Activated CD8-positive, alpha-beta memory T cell treated with anti-CD3 and anti-CD28 coated beads, Interleukin-2, amount 10 ng/mL, durations not matched to agents 7 days and 5 days (primary cell): Measurements from ENCODE around the gene MRPS31. TPM values are rescaled to one million over a fixed set of nuclear protein-coding genes. Genes with fewer than 3 reads are reported as not detected.
A peak's percentile ranks its signal among the peaks of the same experiment; 100 is the strongest.
"Not testable (repeated sequence)": the region's sequence is repeated elsewhere in the genome, so short reads cannot be mapped to it uniquely, and the experiment has no call there.

Experiments
- ATAC-seq: fragments of 150-1000 bp; cut with Tn5 transposase; one replicate; pipeline ENCODE4 v1.10.0; 2021; ENCODE audit warnings: moderate library complexity
- CTCF ChIA-PET: fragments of 350-600 bp; sonication (Branson Sonifier 250); formaldehyde crosslinking; loops from one replicate; lab custom pipeline; 2021; ENCODE audit warnings: antibody characterized with exemption; lab: Charles Lee
- DNase-seq: peaks from one replicate; pipeline ENCODE4 v3.0.0-alpha.2; 2020
- H3K27ac Mint-ChIP-seq: one replicate; pipeline ENCODE4 v1.8.0; 2021; ENCODE audit warnings: mild to moderate bottlenecking, mixed read lengths
- H3K27me3 Mint-ChIP-seq: one replicate; pipeline ENCODE4 v1.8.0; 2021; ENCODE audit warnings: mixed read lengths
- H3K36me3 Mint-ChIP-seq: one replicate; pipeline ENCODE4 v1.8.0; 2021; ENCODE audit warnings: mild to moderate bottlenecking, mixed read lengths
- H3K4me1 Mint-ChIP-seq: one replicate; pipeline ENCODE4 v1.8.0; 2021; ENCODE audit warnings: mixed read lengths
- H3K4me3 Mint-ChIP-seq: one replicate; pipeline ENCODE4 v1.8.0; 2021; ENCODE audit warnings: mild to moderate bottlenecking, moderate library complexity, mixed read lengths
- H3K9me3 Mint-ChIP-seq: one replicate; pipeline ENCODE4 v1.8.0; 2022; ENCODE audit warnings: low read depth, mixed read lengths
- total RNA-seq, 2 experiments: library from RNA; stranded (reverse); gene quantifications; one replicate each; pipeline ENCODE4 v1.2.3, GENCODE V29; 2021

MRPS31 gene
- total RNA-seq, 2 experiments from 2014 or later = 35.0 to 37.1 TPM

- ATAC-seq = no peak
- CTCF ChIA-PET = no interaction called here
- DNase-seq = no peak
- Mint-ChIP-seq H3K27me3 (no peaks in the 10 kb centered on the region), H3K27ac (no peak overlapping the region), H3K9me3 (no peaks in the 10 kb centered on the region), H3K36me3 (no peaks in the 10 kb centered on the region), H3K4me3 (no peak overlapping the region), H3K4me1 (peaks cover 25% of the 10 kb centered on the region)
Observed at GRCh38 chr13:40784540-40784939, 13.6 kb upstream of the MRPS31 start.

DNA sequence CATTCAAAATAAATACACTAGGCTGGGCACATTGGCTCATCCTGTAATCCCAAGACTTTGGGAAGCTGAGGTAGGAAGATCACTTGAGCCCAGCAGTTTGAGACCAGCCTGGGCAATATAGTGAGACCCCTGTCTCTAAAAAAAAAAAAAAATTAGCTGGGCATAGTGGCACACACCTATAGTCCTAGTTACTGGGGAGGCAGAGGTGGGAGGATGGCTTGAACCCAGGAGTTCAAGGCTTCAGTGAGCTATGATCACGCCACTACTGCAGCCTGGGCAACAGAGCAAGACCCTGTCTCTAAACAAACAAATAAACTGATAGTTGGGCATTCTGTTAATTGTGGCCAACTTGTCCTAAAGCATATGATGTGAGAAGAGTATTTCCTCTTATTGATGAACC, 12.0 kb upstream of the MRPS31 start:
- not testable (repeated sequence) for H3K27ac Mint-ChIP-seq, H3K36me3 Mint-ChIP-seq, DNase-seq, H3K27me3 Mint-ChIP-seq, H3K4me3 Mint-ChIP-seq, H3K9me3 Mint-ChIP-seq, ATAC-seq
- CTCF ChIA-PET = interaction anchor here (0.9 to 1.3 kb wide), 3 partner anchors 10 to 32 kb away, joined by 3 read pairs; no protein-coding TSS in a partner anchor
- peaks cover 24% of the 10 kb centered on the region for H3K4me1 Mint-ChIP-seq

GRCh38 chr13:40781717-40782116, 10.7 kb upstream of the MRPS31 start:
- Mint-ChIP-seq H3K27ac (no peak overlapping the region), H3K36me3 (no peaks in the 10 kb centered on the region), H3K27me3 (no peaks in the 10 kb centered on the region), H3K4me1 (peaks cover 23% of the 10 kb centered on the region), H3K9me3 (no peaks in the 10 kb centered on the region), H3K4me3 (no peak overlapping the region)
- DNase-seq = no peak
- no peak for ATAC-seq
- CTCF ChIA-PET = no interaction called here

DNA sequence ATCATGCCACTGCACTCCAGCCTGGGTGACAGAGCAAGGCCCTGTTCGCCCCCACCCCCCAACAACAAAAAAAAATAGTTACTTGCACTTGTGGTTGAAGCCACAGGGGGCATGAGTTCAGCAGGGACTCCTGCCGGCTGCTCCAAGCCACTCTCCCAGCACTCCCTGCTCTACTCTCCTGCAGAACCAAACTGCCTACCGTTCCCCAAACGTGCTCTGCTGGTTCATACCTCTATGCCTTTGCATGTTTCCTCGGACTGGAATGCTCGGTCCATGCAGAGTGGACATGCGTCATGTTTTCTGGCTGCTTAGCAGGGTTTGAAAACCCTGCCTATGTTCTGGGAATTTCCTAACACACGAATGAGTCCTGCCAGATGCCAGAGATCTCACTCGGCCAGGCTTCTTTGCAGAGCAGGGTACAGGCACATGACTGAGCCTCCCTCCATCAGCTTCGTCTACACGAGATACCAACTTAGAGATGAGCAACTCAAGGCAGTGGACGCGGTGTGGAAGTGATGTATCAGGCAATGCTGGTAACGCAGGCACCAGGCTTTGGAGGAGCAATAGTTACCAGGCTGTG, 9.9 kb upstream of the MRPS31 start:
- Mint-ChIP-seq H3K27me3 (no peaks in the 10 kb centered on the region), H3K4me1 (peaks cover 24% of the 10 kb centered on the region), H3K27ac (no peak overlapping the region), H3K36me3 (no peaks in the 10 kb centered on the region), H3K4me3 (no peak overlapping the region), H3K9me3 (no peaks in the 10 kb centered on the region)
- DNase-seq (no peak), ATAC-seq (no peak)
- CTCF ChIA-PET = interaction anchor here (5.2 kb wide), 1 partner anchor 8 kb away, joined by 44 read pairs; the partner anchor contains the start of gene SLC25A15

DNA sequence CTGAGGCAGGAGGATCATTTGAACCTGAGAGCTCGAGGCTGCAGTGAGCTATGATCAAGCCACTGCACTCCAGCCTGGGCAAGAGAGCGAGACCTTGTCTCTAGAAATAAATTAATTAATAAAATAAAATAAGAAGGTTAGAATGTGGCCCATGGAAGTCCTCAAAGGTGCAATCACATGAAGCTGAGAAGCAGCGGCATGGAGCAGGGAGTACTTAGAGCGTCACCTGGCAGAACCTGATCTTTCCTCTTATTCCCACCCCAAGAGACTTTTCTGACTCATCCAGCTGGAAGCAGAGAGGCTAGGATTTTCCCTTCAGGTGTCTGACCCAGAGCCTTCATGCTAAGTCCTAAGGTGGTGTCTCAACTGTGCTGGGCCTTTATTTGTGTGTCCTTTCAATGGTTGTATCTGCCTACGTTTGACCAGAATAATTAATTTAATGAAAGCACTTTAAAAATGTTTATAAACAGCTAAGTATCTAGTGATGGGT, 8.9 kb upstream of the MRPS31 start:
- no peak for DNase-seq
- Mint-ChIP-seq H3K27ac (no peak overlapping the region), H3K4me3 (no peak overlapping the region), H3K4me1 (peaks cover 29% of the 10 kb centered on the region), H3K27me3 (no peaks in the 10 kb centered on the region), H3K36me3 (no peaks in the 10 kb centered on the region), H3K9me3 (no peaks in the 10 kb centered on the region)
- CTCF ChIA-PET = interaction anchor here (0.6 to 5.2 kb wide), 3 partner anchors 9 to 96 kb away, joined by 3 to 44 read pairs (median 5); partner anchors contain the start of gene SLC25A15
- ATAC-seq = no peak

DNA sequence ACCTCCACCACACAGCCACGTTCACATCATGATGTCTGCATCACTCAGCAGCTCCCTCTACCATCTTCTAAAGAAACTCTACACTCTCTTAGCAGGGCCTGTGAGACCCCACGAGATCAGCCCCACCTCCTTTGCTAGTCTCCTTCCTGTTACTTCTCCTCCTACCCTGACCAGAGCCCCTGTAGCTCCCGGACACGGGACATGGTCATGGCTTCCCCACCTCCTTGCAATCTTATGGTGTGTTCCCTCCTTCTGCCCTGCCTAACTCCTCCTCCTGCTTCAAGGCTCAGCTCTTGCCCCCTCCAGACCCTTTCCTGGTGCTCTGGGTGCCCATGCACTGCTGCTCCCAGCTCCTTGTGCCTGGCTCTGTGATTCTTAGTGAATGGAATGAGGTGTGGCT, 8.1 kb upstream of the MRPS31 start:
- Mint-ChIP-seq H3K27ac (no peak overlapping the region), H3K9me3 (no peaks in the 10 kb centered on the region), H3K36me3 (no peaks in the 10 kb centered on the region), H3K27me3 (no peaks in the 10 kb centered on the region), H3K4me3 (no peak overlapping the region), H3K4me1 (peaks cover 29% of the 10 kb centered on the region)
- no peak for DNase-seq
- no peak for ATAC-seq
- CTCF ChIA-PET = interaction anchor here (0.7 to 5.2 kb wide), 4 partner anchors 9 to 1178 kb away, joined by 3 to 44 read pairs (median 16); partner anchors contain the start of gene SLC25A15

GRCh38 chr13:40777809-40778175, 6.8 kb upstream of the MRPS31 start:
- no peak for ATAC-seq
- Mint-ChIP-seq H3K27ac (peak overlapping the region; percentile 100), H3K4me3 (no peak overlapping the region), H3K9me3 (no peaks in the 10 kb centered on the region), H3K36me3 (no peaks in the 10 kb centered on the region), H3K4me1 (peaks cover 29% of the 10 kb centered on the region), H3K27me3 (no peaks in the 10 kb centered on the region)
- no peak for DNase-seq
- CTCF ChIA-PET = interaction anchor here (0.7 to 5.2 kb wide), 32 partner anchors 10 to 1162 kb away, joined by 3 to 44 read pairs (median 4); partner anchors contain the start of genes ELF1 and SLC25A15

DNA sequence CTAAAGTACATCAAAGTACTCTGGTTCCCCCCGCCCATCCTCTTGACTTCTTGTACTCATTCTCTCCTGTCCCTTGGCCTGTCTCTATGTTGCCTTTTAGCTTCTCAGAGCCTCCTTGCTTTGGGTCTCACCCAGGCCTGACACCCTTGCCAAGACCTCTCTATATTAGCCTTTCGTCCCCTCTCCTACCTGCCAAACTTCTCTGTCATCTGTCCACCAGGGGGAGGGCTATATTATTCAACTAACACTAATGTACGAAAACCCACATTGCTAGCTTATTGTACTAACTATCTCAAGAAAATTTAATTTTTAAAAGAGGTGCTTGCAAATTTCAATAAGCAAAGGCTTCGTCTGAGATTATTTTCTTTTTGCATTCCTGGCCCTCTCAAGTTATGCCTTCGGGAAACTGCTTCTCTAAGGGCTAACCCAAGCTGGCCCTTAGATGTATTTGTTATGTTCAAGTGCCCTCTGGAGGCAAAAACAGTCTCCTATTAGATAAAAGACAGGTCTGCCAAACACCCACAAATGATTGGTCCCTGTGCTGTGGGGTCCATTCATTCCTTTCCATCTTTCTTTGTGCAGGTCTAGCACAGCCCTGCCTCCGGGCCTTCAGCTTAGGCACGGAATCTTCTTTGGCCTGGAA, 6.3 kb upstream of the MRPS31 start:
- H3K27me3 Mint-ChIP-seq = no peaks in the 10 kb centered on the region
- H3K27ac Mint-ChIP-seq = peak overlapping the region; percentile 100
- ATAC-seq (peak; percentile 83), DNase-seq (peak; percentile 69)
- H3K4me1 Mint-ChIP-seq = peaks cover 32% of the 10 kb centered on the region
- H3K36me3 Mint-ChIP-seq = no peaks in the 10 kb centered on the region
- no peaks in the 10 kb centered on the region for H3K9me3 Mint-ChIP-seq
- H3K4me3 Mint-ChIP-seq = peak overlapping the region; percentile 65
- CTCF ChIA-PET = interaction anchor here (0.7 to 5.2 kb wide), 34 partner anchors 9 to 1161 kb away, joined by 3 to 44 read pairs (median 4); partner anchors contain the start of genes ELF1 and SLC25A15

- Mint-ChIP-seq H3K36me3 (no peaks in the 10 kb centered on the region), H3K27ac (peak overlapping the region; percentile 100), H3K4me1 (peaks cover 36% of the 10 kb centered on the region), H3K9me3 (no peaks in the 10 kb centered on the region), H3K27me3 (no peaks in the 10 kb centered on the region), H3K4me3 (peak overlapping the region; percentile 65)
- ATAC-seq = peak; percentile 86
- CTCF ChIA-PET = interaction anchor here (0.6 to 5.2 kb wide), 28 partner anchors 9 to 1161 kb away, joined by 3 to 44 read pairs (median 4); partner anchors contain the start of gene SLC25A15
- peak; percentile 89 for DNase-seq
Observed at GRCh38 chr13:40776681-40777165, 5.7 kb upstream of the MRPS31 start.

- Mint-ChIP-seq H3K9me3 (no peaks in the 10 kb centered on the region), H3K27me3 (no peaks in the 10 kb centered on the region), H3K4me1 (peaks cover 37% of the 10 kb centered on the region), H3K27ac (peak overlapping the region; percentile 100), H3K4me3 (peak overlapping the region; percentile 65), H3K36me3 (no peaks in the 10 kb centered on the region)
- DNase-seq (peak; percentile 57), ATAC-seq (peak; percentile 1)
- CTCF ChIA-PET = interaction anchor here (0.6 to 5.2 kb wide), 5 partner anchors 12 to 707 kb away, joined by 3 to 44 read pairs (median 6); partner anchors contain the start of gene SLC25A15
Observed at GRCh38 chr13:40776232-40776631, 5.2 kb upstream of the MRPS31 start.

DNA sequence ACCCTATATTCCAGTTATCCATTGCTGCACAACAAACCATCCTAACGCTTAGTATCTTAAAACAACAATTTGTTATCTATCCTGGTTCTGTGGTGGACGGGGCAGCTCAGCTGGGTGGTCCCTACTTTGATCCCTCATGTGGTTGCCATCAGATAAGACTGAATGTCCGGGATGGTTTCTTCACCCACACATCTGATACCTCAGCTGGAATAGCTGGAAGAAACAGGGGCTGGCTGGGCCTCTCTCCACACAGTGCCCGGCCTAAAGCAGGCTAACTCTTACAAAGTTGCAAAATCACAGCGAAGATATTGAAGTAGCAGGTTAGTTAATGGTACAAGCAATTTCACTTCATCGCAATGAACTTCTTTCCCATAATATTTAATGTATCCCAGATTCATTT, 3.7 kb upstream of the MRPS31 start:
- H3K36me3 Mint-ChIP-seq = peaks cover 1% of the 10 kb centered on the region
- peaks cover 46% of the 10 kb centered on the region for H3K4me1 Mint-ChIP-seq
- ATAC-seq (no peak), DNase-seq (no peak)
- no peak overlapping the region for H3K27ac Mint-ChIP-seq
- CTCF ChIA-PET = interaction anchor here (1.0 to 4.0 kb wide), 3 partner anchors 40 to 1089 kb away, joined by 3 to 16 read pairs (median 3); no protein-coding TSS in a partner anchor
- no peak overlapping the region for H3K4me3 Mint-ChIP-seq
- H3K27me3 Mint-ChIP-seq = no peaks in the 10 kb centered on the region
- no peaks in the 10 kb centered on the region for H3K9me3 Mint-ChIP-seq

DNA sequence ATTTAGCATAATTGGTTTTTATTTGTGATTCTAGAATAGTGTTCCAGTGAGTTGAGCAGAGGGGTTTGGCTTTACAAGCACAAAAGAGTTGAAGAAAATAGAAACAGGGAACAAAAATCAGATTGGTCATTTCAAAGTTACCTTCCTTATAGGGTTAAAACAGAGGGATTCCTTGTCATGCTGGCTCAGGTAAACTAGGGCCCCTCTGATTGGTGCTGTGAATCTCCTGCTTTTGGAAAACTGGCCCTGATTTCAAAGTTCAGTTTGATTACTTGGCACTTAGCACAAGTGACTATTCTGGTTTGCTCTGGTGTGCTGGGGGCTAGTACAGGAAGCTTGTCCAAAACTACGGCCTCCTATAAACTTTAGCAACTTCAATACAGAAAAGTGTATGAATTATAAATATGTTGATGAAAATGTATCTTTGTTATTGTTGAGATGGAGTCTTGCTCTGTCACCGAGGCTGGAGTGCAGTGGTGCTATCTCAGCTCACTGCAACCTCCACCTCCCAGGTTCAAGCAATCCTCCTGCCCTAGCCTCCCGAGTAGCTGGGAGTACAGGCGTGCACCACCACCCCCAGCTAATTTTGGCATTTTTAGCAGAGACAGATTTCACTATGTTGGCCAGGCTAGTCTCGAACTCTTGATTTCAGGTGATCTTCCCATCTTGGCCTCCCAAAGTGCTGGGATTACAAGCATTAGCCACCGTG, 1.9 kb upstream of the MRPS31 start:
- H3K27me3 Mint-ChIP-seq = no peaks in the 10 kb centered on the region
- peak overlapping the region; percentile 11 for H3K4me3 Mint-ChIP-seq
- no peak for DNase-seq
- CTCF ChIA-PET = interaction anchor here (1.3 to 1.6 kb wide), 2 partner anchors 11 to 42 kb away, joined by 3 read pairs; no protein-coding TSS in a partner anchor
- H3K27ac Mint-ChIP-seq = no peak overlapping the region
- no peaks in the 10 kb centered on the region for H3K9me3 Mint-ChIP-seq
- peaks cover 44% of the 10 kb centered on the region for H3K4me1 Mint-ChIP-seq
- peaks cover 1% of the 10 kb centered on the region for H3K36me3 Mint-ChIP-seq
- no peak for ATAC-seq

- no peaks in the 10 kb centered on the region for H3K9me3 Mint-ChIP-seq
- DNase-seq (no peak), ATAC-seq (no peak)
- H3K36me3 Mint-ChIP-seq = peaks cover 4% of the 10 kb centered on the region
- CTCF ChIA-PET = interaction anchor here (0.9 to 3.1 kb wide), 2 partner anchors 17 to 828 kb away, joined by 4 to 12 read pairs; no protein-coding TSS in a partner anchor
- H3K4me3 Mint-ChIP-seq = peak overlapping the region; percentile 97
- peak overlapping the region; percentile 96 for H3K27ac Mint-ChIP-seq
- H3K27me3 Mint-ChIP-seq = no peaks in the 10 kb centered on the region
- H3K4me1 Mint-ChIP-seq = peaks cover 32% of the 10 kb centered on the region
Observed at GRCh38 chr13:40770609-40770933, 419 bp downstream of the MRPS31 start.
